HG03354 (cell line): ENCODE results near the gene QTRT2.

Experiments
- ATAC-seq: cut with Tn5 transposase; IDR thresholded peaks from one replicate; pipeline ENCODE4 v1.9.1; 2021; ENCODE audit warnings: mild to moderate bottlenecking; ENCODE audit not compliant: unreplicated experiment, poor library complexity, severe bottlenecking

Gene QTRT2

GRCh38 chr3:114115143-114115542 is 58.6 kb downstream of the QTRT2 start:
- ATAC-seq = no peak

DNA sequence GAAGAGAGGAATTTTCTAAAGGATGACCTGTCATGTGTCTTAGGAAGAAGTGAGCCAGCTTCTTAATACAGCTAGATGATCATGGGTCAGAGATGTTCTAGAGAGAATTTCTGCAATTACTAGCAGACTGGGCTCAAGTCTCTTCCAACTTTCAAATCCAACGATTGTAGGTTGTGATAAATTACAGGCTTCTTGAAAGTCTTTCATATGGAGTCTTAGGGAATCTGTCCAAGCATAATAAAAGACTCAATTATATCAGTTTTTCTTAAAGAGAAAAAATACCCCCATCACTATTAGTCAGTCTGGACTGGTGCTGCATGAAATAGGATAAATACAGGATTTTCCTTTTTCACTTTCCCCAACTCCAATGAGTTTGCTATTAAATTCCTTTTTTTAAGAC is 63.2 kb downstream of the QTRT2 start:
- ATAC-seq = no peak

DNA sequence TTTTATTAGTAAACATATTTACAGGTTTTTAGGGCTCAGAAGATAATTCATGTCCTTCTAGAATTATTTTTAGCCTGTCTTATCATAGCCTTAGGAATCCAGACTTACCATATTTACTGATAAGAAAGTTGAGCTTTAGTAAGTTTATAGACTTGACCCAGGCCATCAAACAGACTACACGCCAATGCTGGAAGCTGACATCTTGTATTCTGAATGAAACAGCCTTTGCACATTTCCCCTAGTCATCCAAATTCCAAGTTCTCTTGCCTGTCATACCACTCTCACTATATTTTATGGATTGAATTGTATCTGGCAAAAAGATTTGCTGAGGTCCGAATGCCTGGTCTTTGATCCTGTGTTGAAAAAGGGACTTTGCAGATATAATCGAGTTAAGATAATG is 63.7 kb downstream of the QTRT2 start:
- no peak for ATAC-seq

DNA sequence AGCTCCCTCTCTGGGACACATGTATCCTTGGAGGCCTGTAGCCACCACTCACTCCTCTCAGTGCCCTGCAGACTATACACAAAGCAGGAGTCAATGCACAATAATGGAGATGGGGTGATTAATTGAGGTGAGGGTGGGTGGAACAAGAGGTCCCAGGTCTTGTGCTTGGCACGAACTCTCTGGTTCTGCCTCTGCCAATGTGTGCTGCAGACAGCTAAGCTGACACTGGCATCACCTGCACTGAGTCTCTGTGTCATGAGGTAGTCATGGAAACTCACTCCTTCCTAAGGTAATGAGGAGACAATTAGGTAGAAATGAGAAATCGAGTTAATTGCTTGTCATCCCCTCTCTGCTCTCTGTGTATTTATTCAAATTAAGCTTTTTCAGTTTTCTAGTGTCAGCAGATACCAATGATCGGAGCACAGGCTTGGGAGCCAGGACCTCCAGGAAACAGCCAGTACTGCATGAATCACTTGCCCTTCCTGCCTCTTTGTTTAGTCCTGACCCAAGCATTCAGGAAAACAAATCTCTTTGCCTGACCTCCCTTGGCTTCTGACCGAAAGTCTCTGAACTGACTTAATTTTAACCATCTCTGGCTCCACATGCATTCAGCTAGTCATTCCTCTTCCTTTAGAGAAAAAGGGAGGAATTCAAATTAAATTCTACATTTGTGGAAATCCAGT is 65.6 kb downstream of the QTRT2 start:
- ATAC-seq = no peak

DNA sequence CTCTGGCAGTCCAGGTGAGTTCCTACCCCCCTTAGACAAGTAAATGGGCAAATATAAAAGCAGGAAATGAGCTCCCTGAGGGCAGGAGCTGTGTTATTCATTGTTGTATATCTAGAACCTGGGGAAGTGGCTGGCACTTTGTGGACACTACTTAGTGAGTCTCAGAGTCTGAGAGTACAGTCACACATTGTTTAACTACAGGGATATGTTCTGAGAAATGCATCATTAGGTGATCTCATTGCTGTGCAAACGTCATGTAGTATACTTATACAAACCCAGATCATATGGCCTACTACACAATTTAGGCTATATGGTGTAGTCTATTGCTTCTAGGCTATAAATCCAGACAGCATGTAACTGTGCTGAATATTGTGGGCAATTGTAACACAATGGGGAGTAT is 69.9 kb downstream of the QTRT2 start:
- no peak for ATAC-seq

DNA sequence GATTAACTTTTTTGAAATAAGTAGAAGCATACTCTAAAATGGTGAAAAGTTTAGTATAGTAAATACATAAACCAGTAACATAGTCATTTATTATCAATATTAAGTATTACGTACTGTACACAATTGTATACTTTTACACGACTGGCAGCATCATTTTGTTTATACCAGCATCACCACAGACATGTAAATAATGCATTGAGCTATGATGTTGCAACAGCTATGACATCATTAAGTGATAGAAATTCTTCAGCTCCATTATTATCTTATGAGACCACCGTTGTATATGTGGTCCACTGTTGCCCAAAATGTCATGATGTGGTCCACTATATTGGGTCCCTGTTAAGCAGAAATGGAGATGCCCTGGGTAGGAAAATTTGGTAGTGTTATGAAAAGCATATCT is 71.0 kb downstream of the QTRT2 start:
- ATAC-seq = no peak

- ATAC-seq = no peak
These were observed 71.7 kb downstream of the QTRT2 start for GRCh38 chr3:114128231-114128630.

DNA sequence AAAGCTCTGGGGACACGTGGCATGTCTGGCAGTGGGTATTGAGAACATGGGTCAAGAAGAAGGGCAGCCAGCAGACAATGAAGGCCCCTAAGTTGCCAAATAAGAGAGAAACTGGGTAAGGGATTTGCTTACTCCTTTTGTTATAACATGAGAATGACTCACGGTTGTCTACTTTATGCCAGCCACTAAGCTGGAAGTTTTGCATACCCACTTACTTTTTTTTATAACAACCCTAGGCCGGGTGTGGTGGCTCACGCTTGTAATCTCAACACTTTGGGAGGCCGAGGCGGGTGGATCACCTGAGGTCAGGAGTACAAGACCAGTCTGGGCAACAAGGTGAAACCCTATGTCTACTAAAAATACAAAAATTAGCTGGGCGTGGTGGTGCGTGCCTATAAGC is 72.3 kb downstream of the QTRT2 start:
- ATAC-seq = no peak

GRCh38 chr3:114132500-114132899 is 76.0 kb downstream of the QTRT2 start:
- no peak for ATAC-seq

DNA sequence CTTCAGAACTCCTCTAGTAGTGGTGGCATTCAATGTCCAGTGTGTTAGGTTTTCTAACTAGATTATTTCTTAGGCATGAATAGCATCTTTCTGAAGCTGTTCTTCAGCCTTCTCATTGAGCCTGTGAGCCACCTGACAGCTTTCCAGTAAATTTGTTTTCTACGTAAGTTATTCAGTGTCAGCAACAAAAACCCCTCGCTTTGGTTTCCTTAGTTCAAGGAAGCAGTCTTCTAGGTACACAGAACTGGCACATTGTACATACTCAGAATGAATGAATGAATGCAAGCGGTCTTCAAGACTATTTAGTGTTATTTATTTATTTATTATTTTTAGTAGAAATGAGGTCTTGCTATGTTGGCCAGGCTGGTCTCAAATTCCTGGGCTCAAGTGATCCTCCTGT is 77.4 kb downstream of the QTRT2 start:
- no peak for ATAC-seq
